H1 (cell line): ENCODE measurements around the gene NDUFA12. TPM values are rescaled to one million over a fixed set of nuclear protein-coding genes. Genes with fewer than 3 reads are reported as not detected.

ENCODE experiments used
- CTCF ChIA-PET: fragments of 300-600 bp; sonication (Branson Sonifier 250); formaldehyde crosslinking; loops from one replicate; lab custom pipeline; 2021; ENCODE audit not compliant: partially characterized antibody; lab: Charles Lee
- POLR2A ChIA-PET: fragments of 300-600 bp; sonication (Branson Sonifier 250); formaldehyde crosslinking; loops from one replicate; lab custom pipeline; 2021; ENCODE audit warnings: inconsistent platforms; ENCODE audit not compliant: partially characterized antibody; lab: Charles Lee
- DNase-seq, 2 experiments: peaks; one replicate each; pipeline versions ENCODE4 v3.0.0 to v3.0.0-alpha.2; 2010 to 2022; ENCODE audit warnings: low spot score in 2 of 2, low read depth in 1 of 2, mixed read lengths in 1 of 2
- FAIRE-seq: peaks from 2 replicates; lab custom pipeline; 2011; peaks lifted over from hg19 to GRCh38; lab: Jason Lieb, UNC
- H2AFZ ChIP-seq: 2 replicates; pipeline ENCODE4 v1.8.1; 2012; ENCODE audit warnings: low read length, inconsistent platforms
- H2AK5ac ChIP-seq: 2 replicates; pipeline ENCODE4 v1.6.1; 2013; ENCODE audit warnings: low read depth, low read length
- H2BK120ac ChIP-seq: replicated peaks from 2 replicates; pipeline ENCODE3; 2013; ENCODE audit warnings: low read depth, low read length, inconsistent platforms
- H2BK12ac ChIP-seq: 2 replicates; pipeline ENCODE4 v1.6.1; 2013; ENCODE audit warnings: low read depth, low read length
- H2BK15ac ChIP-seq: 2 replicates; pipeline ENCODE4 v1.6.1; 2013; ENCODE audit warnings: low read length
- H2BK20ac ChIP-seq: 2 replicates; pipeline ENCODE4 v1.6.1; 2013; ENCODE audit warnings: low read length
- H2BK5ac ChIP-seq: 2 replicates; pipeline ENCODE4 v1.6.1; 2013; ENCODE audit warnings: low read depth, low read length
- H3K14ac ChIP-seq: 2 replicates; pipeline ENCODE4 v1.6.1; 2013; ENCODE audit warnings: inconsistent platforms; ENCODE audit not compliant: insufficient read length
- H3K18ac ChIP-seq: 2 replicates; pipeline ENCODE4 v1.6.1; 2013; ENCODE audit warnings: low read length; ENCODE audit errors: extremely low read depth
- H3K23ac ChIP-seq: 2 replicates; pipeline ENCODE4 v1.6.1; 2013; ENCODE audit warnings: inconsistent platforms; ENCODE audit not compliant: insufficient read length
- H3K23me2 ChIP-seq: 2 replicates; pipeline ENCODE4 v1.6.1; 2013; ENCODE audit warnings: low read depth, low read length
- H3K27ac ChIP-seq: 2 replicates; pipeline ENCODE4 v1.6.1; 2011; ENCODE audit warnings: low read depth, low read length, inconsistent platforms
- H3K27me3 ChIP-seq, 4 experiments: replicated peaks in 1 of 4; 1 replicate in 1 of 4; 2 replicates in 3 of 4; pipeline versions ENCODE4 v1.6.1 to v1.8.1; 2011 to 2013; ENCODE audit warnings: low read length in 3 of 4, mild to moderate bottlenecking in 3 of 4, inconsistent platforms in 2 of 4, mixed read lengths in 2 of 4, moderate library complexity in 1 of 4; ENCODE audit not compliant: control insufficient read depth in 3 of 4, insufficient read depth in 3 of 4; ENCODE audit errors: extremely low read depth in 1 of 4
- H3K36me3 ChIP-seq, 4 experiments: 2 replicates each; pipeline versions ENCODE4 v1.6.1 to v1.8.1; 2011 to 2013; ENCODE audit warnings: mild to moderate bottlenecking in 4 of 4, low read length in 3 of 4, moderate library complexity in 2 of 4, control low read depth in 1 of 4, inconsistent platforms in 1 of 4; ENCODE audit not compliant: insufficient read depth in 4 of 4, control insufficient read depth in 2 of 4
- H3K4ac ChIP-seq: replicated peaks from 2 replicates; pipeline ENCODE3; 2013; ENCODE audit warnings: low read length, low read depth, mixed read lengths, inconsistent platforms; ENCODE audit not compliant: insufficient read length
- H3K4me1 ChIP-seq, 4 experiments: replicated peaks in 1 of 4; 1 replicate in 1 of 4; 2 replicates in 3 of 4; pipeline versions ENCODE4 v1.6.1 to v1.8.1; 2011 to 2013; ENCODE audit warnings: low read length in 3 of 4, inconsistent platforms in 2 of 4, mixed read lengths in 1 of 4; ENCODE audit not compliant: insufficient read depth in 4 of 4, control insufficient read depth in 3 of 4
- H3K4me2 ChIP-seq, 2 experiments: 2 replicates each; pipeline versions ENCODE4 v1.6.1 to v1.8.1; 2011 to 2013; ENCODE audit warnings: low read depth in 2 of 2, low read length in 2 of 2, control low read depth in 1 of 2, inconsistent platforms in 1 of 2, mild to moderate bottlenecking in 1 of 2; ENCODE audit not compliant: insufficient read depth in 1 of 2
- H3K4me3 ChIP-seq, 4 experiments: fragments of 200-600, 300-600 bp in 1 of 4; sonication (generic), shearing (Covaris generic), sonication (Bioruptor Twin) in 1 of 4; 2 replicates each; pipeline versions ENCODE4 v1.5.1 to v1.8.1; 2011 to 2016; ENCODE audit warnings: low read length in 4 of 4, low read depth in 3 of 4, control low read depth in 2 of 4, inconsistent platforms in 2 of 4, mild to moderate bottlenecking in 2 of 4, mixed read lengths in 1 of 4, moderate library complexity in 1 of 4; ENCODE audit not compliant: insufficient read depth in 2 of 4; ENCODE audit errors: extremely low read depth in 1 of 4
- H3K56ac ChIP-seq: replicated peaks from 2 replicates; pipeline ENCODE3; 2013; ENCODE audit warnings: low read depth, mild to moderate bottlenecking, mixed read lengths, low read length, inconsistent platforms; ENCODE audit not compliant: insufficient read length
- H3K79me1 ChIP-seq: 2 replicates; pipeline ENCODE4 v1.6.1; 2013; ENCODE audit warnings: low read depth, low read length, control low read depth
- H3K79me2 ChIP-seq, 2 experiments: 2 replicates each; pipeline versions ENCODE4 v1.6.1 to v1.8.1; 2012 to 2013; ENCODE audit warnings: low read length in 2 of 2, mild to moderate bottlenecking in 2 of 2, inconsistent platforms in 1 of 2; ENCODE audit not compliant: insufficient read depth in 2 of 2, control insufficient read depth in 1 of 2
- H3K9ac ChIP-seq, 4 experiments: replicated peaks in 1 of 4; 1 replicate in 1 of 4; 2 replicates in 3 of 4; pipeline versions ENCODE4 v1.6.1 to v1.8.1; 2011 to 2013; ENCODE audit warnings: low read depth in 3 of 4, low read length in 3 of 4, control low read depth in 2 of 4, mild to moderate bottlenecking in 2 of 4, moderate library complexity in 2 of 4, inconsistent platforms in 1 of 4; ENCODE audit errors: extremely low read depth in 1 of 4
- H3K9me3 ChIP-seq, 2 experiments: 2 replicates each; pipeline versions ENCODE4 v1.6.1 to v1.8.1; 2012 to 2013; ENCODE audit warnings: mild to moderate bottlenecking in 2 of 2, moderate library complexity in 2 of 2, control low read depth in 1 of 2, inconsistent platforms in 1 of 2, low read depth in 1 of 2, low read length in 1 of 2, mixed read lengths in 1 of 2; ENCODE audit not compliant: insufficient read depth in 2 of 2
- H4K20me1 ChIP-seq, 2 experiments: replicated peaks in 1 of 2; 2 replicates each; pipeline versions ENCODE3 to v1.8.1; 2011 to 2013; ENCODE audit warnings: inconsistent platforms in 2 of 2, low read length in 2 of 2, mild to moderate bottlenecking in 1 of 2; ENCODE audit not compliant: insufficient read depth in 2 of 2, control insufficient read depth in 1 of 2
- H4K5ac ChIP-seq: 2 replicates; pipeline ENCODE4 v1.6.1; 2013; ENCODE audit warnings: low read length, low read depth, mixed read lengths, inconsistent platforms; ENCODE audit not compliant: insufficient read length
- H4K8ac ChIP-seq: 2 replicates; pipeline ENCODE4 v1.8.0; 2013; ENCODE audit warnings: mild to moderate bottlenecking, moderate library complexity, low read length, inconsistent platforms; ENCODE audit not compliant: insufficient read depth; ENCODE audit errors: extremely low read depth
- H4K91ac ChIP-seq: replicated peaks from 2 replicates; pipeline ENCODE3; 2013; ENCODE audit warnings: low read length, mixed read lengths, inconsistent platforms; ENCODE audit not compliant: insufficient read length
- BCL11A ChIP-seq, 2 experiments: IDR thresholded peaks; one replicate each; pipeline ENCODE4 v1.6.1; 2011; ENCODE audit warnings: low read depth in 2 of 2, low read length in 2 of 2, mild to moderate bottlenecking in 2 of 2
- BRCA1 ChIP-seq: IDR thresholded peaks from 2 replicates; pipeline ENCODE4 v1.6.1; 2012; ENCODE audit warnings: low read depth, low read length, improper control_type of control experiment
- CBX8 ChIP-seq: fragments of 300-800, 300-1000 bp; sonication (generic); IDR thresholded peaks from 2 replicates; pipeline ENCODE4 v1.7.1; 2016; ENCODE audit warnings: low read depth, low read length, borderline replicate concordance
- GABPA ChIP-seq: IDR thresholded peaks from 2 replicates; pipeline ENCODE4 v1.6.1; 2011; ENCODE audit warnings: mild to moderate bottlenecking, low read length, moderate library complexity, borderline replicate concordance; ENCODE audit not compliant: insufficient read depth
- HDAC2 ChIP-seq, 2 experiments: fragments of 300-600 bp in 1 of 2; sonication (generic) in 1 of 2; IDR thresholded peaks; 2 replicates each; pipeline ENCODE4 v1.6.1; 2011 to 2012; ENCODE audit warnings: low read depth in 2 of 2, low read length in 2 of 2, mild to moderate bottlenecking in 2 of 2, moderate library complexity in 2 of 2, borderline replicate concordance in 1 of 2, inconsistent platforms in 1 of 2
- JUND ChIP-seq: IDR thresholded peaks from 2 replicates; pipeline ENCODE4 v1.6.1; 2011; ENCODE audit warnings: mild to moderate bottlenecking, improper control_type of control experiment, low read length
- KDM4A ChIP-seq: IDR thresholded peaks from one replicate; pipeline ENCODE4 v1.7.1; 2012; ENCODE audit warnings: low read depth, mild to moderate bottlenecking, moderate library complexity, low read length, inconsistent platforms; ENCODE audit not compliant: severe bottlenecking
- RAD21 ChIP-seq, 2 experiments: IDR thresholded peaks in 1 of 2; conservative IDR thresholded peaks in 1 of 2; 2 replicates each; pipeline ENCODE4 v1.6.1; 2011; ENCODE audit warnings: low read depth in 2 of 2, low read length in 2 of 2, improper control_type of control experiment in 1 of 2, inconsistent platforms in 1 of 2, mild to moderate bottlenecking in 1 of 2, moderate library complexity in 1 of 2
- RBBP5 ChIP-seq: IDR thresholded peaks from 2 replicates; pipeline ENCODE4 v1.7.1; 2012; ENCODE audit warnings: low read depth, mild to moderate bottlenecking, inconsistent platforms, low read length, moderate library complexity, borderline replicate concordance
- SIRT6 ChIP-seq: IDR thresholded peaks from one replicate; pipeline ENCODE4 v1.7.1; 2012; ENCODE audit warnings: low read length, inconsistent platforms
- SP1 ChIP-seq: IDR thresholded peaks from 2 replicates; pipeline ENCODE4 v1.6.1; 2011; ENCODE audit warnings: low read depth, low read length
- TAF7 ChIP-seq: optimal IDR thresholded peaks from 2 replicates; pipeline ENCODE3; 2011; ENCODE audit warnings: low read depth, mild to moderate bottlenecking, inconsistent platforms, low read length, moderate library complexity, borderline replicate concordance
- TEAD4 ChIP-seq: IDR thresholded peaks from 2 replicates; pipeline ENCODE4 v1.6.1; 2012; ENCODE audit warnings: low read depth, low read length, inconsistent platforms, mixed read lengths
- WGBS, 2 experiments: shearing (Covaris generic) in 1 of 2; methylation state at CpG; one replicate each; pipeline versions ENCODE4 v1.1.6 to v1.1.7; 2013 to 2015; ENCODE audit warnings: low lambda C conversion rate in 2 of 2, mixed read lengths in 2 of 2, inconsistent platforms in 1 of 2, low coverage in 1 of 2, missing lambda C conversion rate in 1 of 2; ENCODE audit not compliant: insufficient replicate concordance in 2 of 2, insufficient coverage in 1 of 2, insufficient read length in 1 of 2; ENCODE audit errors: extremely low coverage in 1 of 2, missing lambda C conversion rate in 1 of 2; 5-methylcytosine and 5-hydroxymethylcytosine counted together
- polyA plus RNA-seq, 7 experiments: library from polyadenylated mRNA; depleted of rRNA in 3 of 7; stranded (reverse) in 5 of 7; unstranded in 2 of 7; fragments of >200 nt in 5 of 7; fragments of 200-250 nt in 2 of 7; gene quantifications; 1 replicate in 5 of 7; 2 replicates in 1 of 7; 4 replicates in 1 of 7; pipeline versions ENCODE4 v1.2.1 to v1.2.3, GENCODE V29; 2011 to 2013; ENCODE audit warnings: missing spikeins in 2 of 7, mixed read lengths in 2 of 7
- total RNA-seq: library from RNA; stranded (reverse); fragmentation: NEBNext Ultra II Directional; extraction: Animal tissue kit (Norgen Biotek cat#: 25700); gene quantifications from 2 replicates; pipeline ENCODE4 v1.2.1, GENCODE V29; 2021

NDUFA12 gene
- total and polyA plus RNA-seq, 2 of the 8 experiments (the other 6 are each of a cell fraction or from before 2014, with no cell fraction given): 98.1 to 157 TPM

- no peak overlapping the region for H3K4me2 ChIP-seq
- TF ChIP-seq JUND (no peak), SIRT6 (no peak), HDAC2 (IDR thresholded peaks at IDR 0.05; ENCODE audit: borderline replicate concordance in 1 of 2, low read depth in 2 of 2, low read length in 2 of 2) (no peak), TAF7 (no peak), GABPA (no peak), TEAD4 (no peak), BRCA1 (no peak), RBBP5 (no peak), BCL11A (IDR thresholded peaks at IDR 0.05; ENCODE audit: low read depth in 2 of 2, low read length in 2 of 2) (no peak), SP1 (no peak), KDM4A (no peak), CBX8 (no peak), RAD21 (IDR thresholded peaks at IDR 0.05 in 1 of 2, conservative IDR thresholded peaks at IDR 0.05 in 1 of 2; ENCODE audit: low read depth in 2 of 2, low read length in 2 of 2) (no peak)
- H2BK12ac ChIP-seq: no peak overlapping the region
- ChIA-PET POLR2A (no interaction called here), CTCF (no interaction called here)
- H3K27me3 ChIP-seq: no peaks in the 10 kb centered on the region
- H4K8ac ChIP-seq: no peak overlapping the region
- H2BK5ac ChIP-seq: no peak overlapping the region
- no peak overlapping the region for H2BK20ac ChIP-seq
- peaks cover 0 to 12% (median 2%) of the 10 kb centered on the region in 4 experiments; a peak in 4 of 8 replicates for H3K36me3 ChIP-seq
- H3K18ac ChIP-seq: no peak overlapping the region
- no peak overlapping the region for H2AK5ac ChIP-seq
- H4K5ac ChIP-seq: no peak overlapping the region
- FAIRE-seq (no peak), DNase-seq (no peak)
- H3K4me3 ChIP-seq: no peak overlapping the region
- no peak overlapping the region for H4K91ac ChIP-seq
- H3K4ac ChIP-seq: no peak overlapping the region
- no peaks in the 10 kb centered on the region for H4K20me1 ChIP-seq
- H2BK120ac ChIP-seq: no peak overlapping the region
- H3K23ac ChIP-seq: no peak overlapping the region
- H3K9me3 ChIP-seq: no peaks in the 10 kb centered on the region
- H3K23me2 ChIP-seq: no peaks in the 10 kb centered on the region
- H3K4me1 ChIP-seq: no peaks in the 10 kb centered on the region
- H3K9ac ChIP-seq: no peak overlapping the region
- 90% methylated on average over 6 of the region's 6 CpGs; no CpG with 5 or more reads in 1 of the 2 experiments for whole genome bisulfite sequencing, 2 experiments
- H2BK15ac ChIP-seq: no peak overlapping the region
- H3K79me1 ChIP-seq: no peaks in the 10 kb centered on the region; the same call in 1 of the 2 replicates
- H3K56ac ChIP-seq: no peak overlapping the region
- H3K79me2 ChIP-seq: peaks cover 0 to 30% of the 10 kb centered on the region in 2 experiments; a peak in 2 of 4 replicates
- no peak overlapping the region for H3K14ac ChIP-seq
- no peak overlapping the region for H2AFZ ChIP-seq
- no peak overlapping the region for H3K27ac ChIP-seq
Measured at GRCh38 chr12:94997061-94997460, 6.4 kb downstream of the NDUFA12 start.
